ENCODE results near the gene ATP2A2.
"Not testable (repeated sequence)": the region's sequence is repeated elsewhere in the genome, so short reads cannot be mapped to it uniquely, and the experiment has no call there.

Gene ATP2A2

DNA sequence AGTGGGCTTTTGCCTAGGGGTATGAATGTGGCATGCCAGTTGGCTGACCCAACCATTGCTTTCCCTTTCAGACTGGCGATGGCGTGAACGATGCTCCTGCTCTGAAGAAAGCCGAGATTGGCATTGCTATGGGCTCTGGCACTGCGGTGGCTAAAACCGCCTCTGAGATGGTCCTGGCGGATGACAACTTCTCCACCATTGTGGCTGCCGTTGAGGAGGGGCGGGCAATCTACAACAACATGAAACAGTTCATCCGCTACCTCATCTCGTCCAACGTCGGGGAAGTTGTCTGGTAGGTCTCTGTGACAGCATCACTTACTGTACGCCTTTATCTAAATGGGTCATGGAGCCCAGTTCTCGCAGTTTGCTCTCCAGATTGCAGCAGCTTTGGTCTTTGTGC lies 61.1 kb downstream of the ATP2A2 start:
- DNase-seq (ENCODE audit: low read depth, low spot score) = no peak

DNA sequence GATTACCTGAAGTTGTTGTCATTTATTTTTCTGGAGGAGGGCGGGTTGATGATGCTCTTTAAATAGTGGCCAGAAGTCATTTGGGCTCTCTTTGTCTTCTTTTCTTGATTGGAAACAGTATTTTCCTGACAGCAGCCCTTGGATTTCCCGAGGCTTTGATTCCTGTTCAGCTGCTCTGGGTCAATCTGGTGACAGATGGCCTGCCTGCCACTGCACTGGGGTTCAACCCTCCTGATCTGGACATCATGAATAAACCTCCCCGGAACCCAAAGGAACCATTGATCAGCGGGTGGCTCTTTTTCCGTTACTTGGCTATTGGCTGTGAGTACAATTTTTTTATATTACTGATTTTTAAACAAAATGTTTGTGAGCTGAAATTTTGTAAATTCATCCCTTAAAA lies 62.1 kb downstream of the ATP2A2 start:
- DNase-seq (ENCODE audit: low read depth, low spot score) = no peak

- no peak for DNase-seq (ENCODE audit: low read depth, low spot score)
Measured at GRCh38 chr12:110343736-110344555, 62.9 kb downstream of the ATP2A2 start.

- no peak for DNase-seq (ENCODE audit: low read depth, low spot score)
Measured at GRCh38 chr12:110344657-110345056, 63.6 kb downstream of the ATP2A2 start.

DNA sequence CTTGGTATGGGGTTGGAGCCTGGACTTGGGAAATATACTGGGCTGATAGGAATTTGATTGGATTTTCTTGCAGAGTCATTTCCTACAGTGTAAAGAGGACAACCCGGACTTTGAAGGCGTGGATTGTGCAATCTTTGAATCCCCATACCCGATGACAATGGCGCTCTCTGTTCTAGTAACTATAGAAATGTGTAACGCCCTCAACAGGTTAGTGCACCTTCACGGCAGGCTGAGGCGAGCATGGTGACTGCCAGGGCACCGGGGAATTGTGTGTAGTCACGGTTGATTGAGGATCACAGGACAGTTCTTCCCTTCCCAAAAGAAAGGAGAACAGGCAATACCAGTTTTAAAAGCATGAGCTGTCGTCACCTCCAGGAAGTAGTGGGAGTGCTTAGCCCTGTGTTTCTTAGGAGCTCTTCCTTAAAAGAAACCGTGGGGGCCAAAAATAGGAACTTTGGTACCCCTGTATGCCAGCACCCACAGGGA lies 64.2 kb downstream of the ATP2A2 start:
- DNase-seq (ENCODE audit: low read depth, low spot score) = no peak

GRCh38 chr12:110345963-110346362 lies 64.9 kb downstream of the ATP2A2 start:
- DNase-seq (ENCODE audit: low read depth, low spot score) = no peak

DNA sequence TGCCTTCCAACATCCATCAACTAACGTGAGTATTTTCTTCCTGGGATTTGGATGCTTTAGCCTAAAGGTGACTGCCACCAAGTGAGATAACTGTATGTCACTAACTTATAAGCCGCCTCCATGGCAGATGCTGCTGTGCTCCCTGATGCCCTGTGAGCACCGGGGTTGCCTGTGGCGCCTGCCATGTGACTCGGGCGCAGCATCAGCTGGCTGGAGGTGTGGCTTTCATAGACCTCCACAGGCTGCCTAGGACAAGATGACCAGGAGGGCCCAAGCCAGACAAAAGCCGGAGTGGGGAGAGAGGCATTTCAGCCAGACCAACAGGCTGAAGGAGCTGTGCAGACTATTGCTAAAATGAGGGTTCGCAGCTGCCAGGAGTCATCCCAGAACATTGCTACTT lies 66.7 kb downstream of the ATP2A2 start:
- no peak for DNase-seq (ENCODE audit: low read depth, low spot score)

GRCh38 chr12:110348431-110349059 lies 67.5 kb downstream of the ATP2A2 start:
- no peak for DNase-seq (ENCODE audit: low read depth, low spot score)

DNA sequence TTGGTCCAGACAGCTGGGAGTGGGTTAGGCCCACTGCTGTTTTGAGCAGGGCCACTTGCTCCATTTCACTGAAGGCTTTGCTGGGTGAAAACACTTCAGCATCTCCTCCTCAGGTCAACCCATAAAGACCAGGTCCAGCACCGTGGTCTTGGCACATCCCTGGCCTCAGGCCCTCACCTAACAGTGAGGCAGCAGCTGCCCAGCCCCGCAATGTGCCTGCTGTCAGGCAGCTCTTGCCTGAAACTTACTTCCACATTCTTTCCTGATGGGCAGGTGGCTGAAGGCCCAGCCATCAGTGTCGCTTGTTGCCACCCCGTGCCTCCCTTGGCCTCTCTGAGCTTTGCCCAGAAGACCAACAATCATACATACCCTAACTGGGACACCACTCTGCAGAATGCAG lies 68.0 kb downstream of the ATP2A2 start:
- no peak for DNase-seq (ENCODE audit: low read depth, low spot score)

- DNase-seq (ENCODE audit: low read depth, low spot score) = no peak
Measured at GRCh38 chr12:110349514-110350151, 68.6 kb downstream of the ATP2A2 start.

- DNase-seq (ENCODE audit: low read depth, low spot score) = no peak
Measured at GRCh38 chr12:110351119-110351518, 70.1 kb downstream of the ATP2A2 start.

DNA sequence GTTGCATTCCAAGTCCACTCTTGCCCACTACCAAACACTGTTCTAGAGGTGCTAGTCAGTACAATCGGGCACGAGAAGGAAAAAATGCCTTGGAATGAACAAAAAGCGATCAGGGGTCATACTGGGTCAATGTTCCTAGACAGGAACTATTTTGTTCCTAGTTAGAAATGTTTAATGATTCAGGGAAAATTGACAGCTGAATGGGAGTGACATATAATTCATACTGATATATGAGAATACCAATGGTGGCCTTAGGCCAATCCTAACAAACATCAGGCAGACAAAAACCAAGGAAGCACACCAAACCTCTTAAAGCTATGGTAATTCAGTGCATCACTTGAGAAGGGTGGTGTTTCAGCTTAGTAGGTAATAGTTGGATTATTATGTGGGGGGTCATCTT lies 71.4 kb downstream of the ATP2A2 start:
- no peak for DNase-seq (ENCODE audit: low read depth, low spot score)

DNA sequence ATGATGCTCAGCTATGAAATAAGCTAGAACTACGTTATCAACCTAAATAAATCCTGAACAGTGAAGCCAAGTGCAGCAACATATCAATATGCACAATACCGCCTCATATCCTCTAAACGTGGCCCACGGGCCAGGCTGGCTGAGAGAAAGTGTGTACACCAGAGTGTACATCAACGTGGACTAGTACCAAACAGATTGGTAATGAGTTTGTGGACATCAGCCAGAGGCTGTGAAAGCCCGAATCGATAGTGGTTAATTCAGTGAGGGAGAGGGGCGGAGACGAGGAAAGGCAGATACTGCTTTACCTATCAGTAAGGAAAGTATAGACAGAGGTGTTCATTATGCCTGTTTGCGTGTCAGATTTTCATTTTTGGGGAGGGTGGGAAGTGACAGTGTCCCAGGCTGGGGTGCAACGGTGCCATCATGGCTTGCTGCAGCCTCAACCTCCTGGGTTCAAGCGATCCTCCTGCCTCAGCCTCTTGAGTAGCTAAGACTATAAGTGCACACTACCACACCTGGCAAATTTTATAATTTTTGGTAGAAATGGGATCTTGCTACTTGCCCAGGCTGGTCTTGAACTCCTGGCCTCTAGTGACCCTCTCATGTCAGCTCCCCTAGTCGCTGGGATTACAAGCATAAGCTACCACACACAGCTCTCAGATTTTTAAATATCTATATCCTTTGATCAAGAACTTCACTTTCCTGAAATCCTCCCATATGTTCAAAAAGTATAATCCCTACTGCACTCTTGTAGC lies 72.3 kb downstream of the ATP2A2 start:
- DNase-seq (ENCODE audit: low read depth, low spot score) = no peak

DNA sequence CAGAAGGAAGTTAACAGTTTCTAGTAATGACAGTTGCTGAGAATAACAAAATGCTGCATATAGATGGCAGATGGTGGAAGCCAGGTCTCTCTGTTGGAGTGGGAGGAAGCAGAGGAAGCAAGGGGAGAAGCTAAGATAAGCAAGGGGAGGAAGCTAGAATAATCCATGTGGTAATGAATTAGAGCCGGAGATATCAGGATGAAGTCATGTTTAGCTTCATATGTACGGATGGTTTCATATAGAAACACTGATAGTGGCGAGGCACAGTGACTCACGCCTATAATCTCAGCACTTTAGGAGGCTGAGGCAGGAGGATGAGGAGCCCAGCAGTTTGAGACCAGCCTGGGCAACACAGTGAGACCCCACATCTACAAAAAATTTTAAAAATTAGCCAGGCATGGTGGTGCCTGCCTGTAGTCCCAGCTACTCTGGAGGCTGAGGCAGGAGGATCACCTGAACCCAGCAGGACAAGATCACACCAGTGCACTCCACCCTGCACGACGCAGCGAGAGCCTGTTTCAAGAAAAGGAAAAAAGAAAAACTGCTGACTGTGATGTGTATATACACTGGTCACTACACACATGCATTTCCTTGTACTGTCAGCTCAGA lies 73.2 kb downstream of the ATP2A2 start:
- no peak for DNase-seq (ENCODE audit: low read depth, low spot score)

GRCh38 chr12:110355073-110355472 lies 74.0 kb downstream of the ATP2A2 start:
- no peak for DNase-seq (ENCODE audit: low read depth, low spot score)

- DNase-seq (ENCODE audit: low read depth, low spot score) = not testable (repeated sequence)
Measured at GRCh38 chr12:110358384-110359097, 77.5 kb downstream of the ATP2A2 start.

- no peak for DNase-seq (ENCODE audit: low read depth, low spot score)
Measured at GRCh38 chr12:110361216-110361615, 80.2 kb downstream of the ATP2A2 start.

GRCh38 chr12:110365489-110366320 lies 84.7 kb downstream of the ATP2A2 start:
- no peak for DNase-seq (ENCODE audit: low read depth, low spot score)

GRCh38 chr12:110366321-110367142 lies 85.5 kb downstream of the ATP2A2 start:
- no peak for DNase-seq (ENCODE audit: low read depth, low spot score)
